ENCODE results near the gene LTBP1. TPM values are rescaled to one million over a fixed set of nuclear protein-coding genes. Genes with fewer than 3 reads are reported as not detected.

The LTBP1 gene
- total and polyA plus RNA-seq, 4 donors = 5.8 to 57.6 (median 10.2) TPM

DNA sequence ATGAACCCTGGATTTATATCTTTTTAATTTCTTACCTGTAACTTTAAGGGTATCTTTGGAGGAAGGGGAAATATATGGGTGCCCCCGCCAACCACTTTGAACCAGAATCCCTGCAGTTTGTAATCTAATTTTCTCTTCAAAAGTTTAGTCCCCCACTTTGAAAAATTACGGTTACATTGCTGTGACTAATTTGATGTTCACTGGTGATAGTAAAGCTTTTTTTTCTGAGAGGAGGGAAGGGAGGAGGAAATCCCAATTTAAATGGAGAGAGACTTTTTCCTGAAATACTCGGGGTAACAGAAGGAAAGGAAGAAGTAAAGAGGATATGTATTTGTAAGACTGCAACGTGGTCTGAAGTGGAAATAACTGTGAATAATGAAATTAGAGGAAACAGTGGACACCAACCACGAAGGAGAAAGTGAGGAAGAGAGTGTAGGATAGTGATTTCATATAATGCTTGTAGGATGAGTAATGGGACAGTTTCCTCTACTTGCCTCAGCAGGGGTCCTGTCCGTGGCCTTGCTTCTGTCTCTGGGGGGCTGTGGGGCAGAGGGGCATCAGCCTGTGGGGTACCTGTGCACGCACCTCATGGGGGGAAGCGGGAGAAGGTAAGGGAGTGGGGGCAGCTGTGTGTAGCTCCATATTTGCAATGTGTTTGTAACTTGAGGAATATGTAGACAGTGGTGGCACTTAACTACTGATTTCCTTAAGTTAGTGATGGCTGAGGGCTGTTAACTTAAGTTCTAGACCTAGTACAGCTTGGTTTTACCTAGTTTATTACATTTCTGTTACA, 161.1 kb downstream of the LTBP1 start:
- Histone ChIP-seq H3K9ac (ENCODE audit: low read depth in 1 of 2, low read length in 2 of 2) (no peak overlapping the region), H3K9me3 (ENCODE audit: control insufficient read depth in 4 of 4, low read length in 3 of 4) (no peaks in the 10 kb centered on the region), H3K4me3 (ENCODE audit: low read depth in 1 of 3, low read length in 3 of 3) (no peak overlapping the region), H3K4me1 (ENCODE audit: control insufficient read depth in 4 of 4, insufficient read depth in 4 of 4, low read length in 3 of 4) (peaks cover 0 to 2% (median 0%) of the 10 kb centered on the region in 4 donors), H3K27ac (ENCODE audit: low read depth in 1 of 2, low read length in 2 of 2) (no peak overlapping the region), H3K27me3 (ENCODE audit: control insufficient read depth in 4 of 4, insufficient read depth in 4 of 4, low read length in 3 of 4) (no peaks in the 10 kb centered on the region), H3K36me3 (ENCODE audit: control insufficient read depth in 4 of 4, insufficient read depth in 3 of 4, low read depth in 1 of 4, low read length in 3 of 4) (no peaks in the 10 kb centered on the region)
- TF ChIP-seq EGR1 (IDR thresholded peaks at IDR 0.05; ENCODE audit: low read depth in 2 of 2) (no peak), FOXA1 (IDR thresholded peaks at IDR 0.05) (no peak), HNF4A (conservative IDR thresholded peaks at IDR 0.05) (no peak), FOXA2 (IDR thresholded peaks at IDR 0.05) (no peak), YY1 (IDR thresholded peaks at IDR 0.05) (no peak), NR2F2 (IDR thresholded peaks at IDR 0.05) (no peak), RXRA (IDR thresholded peaks at IDR 0.05) (no peak), GABPA (IDR thresholded peaks at IDR 0.05 in 1 of 2, conservative IDR thresholded peaks at IDR 0.05 in 1 of 2) (no peak), JUND (IDR thresholded peaks at IDR 0.05) (no peak), HNF4G (IDR thresholded peaks at IDR 0.05) (no peak), SP1 (IDR thresholded peaks at IDR 0.05) (no peak), RAD21 (IDR thresholded peaks at IDR 0.05) (no peak)
- TF ChIP-seq, protein P1, sequence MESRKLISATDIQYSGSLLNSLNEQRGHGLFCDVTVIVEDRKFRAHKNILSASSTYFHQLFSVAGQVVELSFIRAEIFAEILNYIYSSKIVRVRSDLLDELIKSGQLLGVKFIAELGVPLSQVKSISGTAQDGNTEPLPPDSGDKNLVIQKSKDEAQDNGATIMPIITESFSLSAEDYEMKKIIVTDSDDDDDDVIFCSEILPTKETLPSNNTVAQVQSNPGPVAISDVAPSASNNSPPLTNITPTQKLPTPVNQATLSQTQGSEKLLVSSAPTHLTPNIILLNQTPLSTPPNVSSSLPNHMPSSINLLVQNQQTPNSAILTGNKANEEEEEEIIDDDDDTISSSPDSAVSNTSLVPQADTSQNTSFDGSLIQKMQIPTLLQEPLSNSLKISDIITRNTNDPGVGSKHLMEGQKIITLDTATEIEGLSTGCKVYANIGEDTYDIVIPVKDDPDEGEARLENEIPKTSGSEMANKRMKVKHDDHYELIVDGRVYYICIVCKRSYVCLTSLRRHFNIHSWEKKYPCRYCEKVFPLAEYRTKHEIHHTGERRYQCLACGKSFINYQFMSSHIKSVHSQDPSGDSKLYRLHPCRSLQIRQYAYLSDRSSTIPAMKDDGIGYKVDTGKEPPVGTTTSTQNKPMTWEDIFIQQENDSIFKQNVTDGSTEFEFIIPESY (IDR thresholded peaks at IDR 0.05) = no peak
- TF ChIP-seq, protein P2, sequence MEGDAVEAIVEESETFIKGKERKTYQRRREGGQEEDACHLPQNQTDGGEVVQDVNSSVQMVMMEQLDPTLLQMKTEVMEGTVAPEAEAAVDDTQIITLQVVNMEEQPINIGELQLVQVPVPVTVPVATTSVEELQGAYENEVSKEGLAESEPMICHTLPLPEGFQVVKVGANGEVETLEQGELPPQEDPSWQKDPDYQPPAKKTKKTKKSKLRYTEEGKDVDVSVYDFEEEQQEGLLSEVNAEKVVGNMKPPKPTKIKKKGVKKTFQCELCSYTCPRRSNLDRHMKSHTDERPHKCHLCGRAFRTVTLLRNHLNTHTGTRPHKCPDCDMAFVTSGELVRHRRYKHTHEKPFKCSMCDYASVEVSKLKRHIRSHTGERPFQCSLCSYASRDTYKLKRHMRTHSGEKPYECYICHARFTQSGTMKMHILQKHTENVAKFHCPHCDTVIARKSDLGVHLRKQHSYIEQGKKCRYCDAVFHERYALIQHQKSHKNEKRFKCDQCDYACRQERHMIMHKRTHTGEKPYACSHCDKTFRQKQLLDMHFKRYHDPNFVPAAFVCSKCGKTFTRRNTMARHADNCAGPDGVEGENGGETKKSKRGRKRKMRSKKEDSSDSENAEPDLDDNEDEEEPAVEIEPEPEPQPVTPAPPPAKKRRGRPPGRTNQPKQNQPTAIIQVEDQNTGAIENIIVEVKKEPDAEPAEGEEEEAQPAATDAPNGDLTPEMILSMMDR (IDR thresholded peaks at IDR 0.05; ENCODE audit: low read depth, low read length, missing input control) = no peak
- TF ChIP-seq, protein P3, sequence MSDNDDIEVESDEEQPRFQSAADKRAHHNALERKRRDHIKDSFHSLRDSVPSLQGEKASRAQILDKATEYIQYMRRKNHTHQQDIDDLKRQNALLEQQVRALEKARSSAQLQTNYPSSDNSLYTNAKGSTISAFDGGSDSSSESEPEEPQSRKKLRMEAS (IDR thresholded peaks at IDR 0.05) = no peak
- TF ChIP-seq, protein P4, sequence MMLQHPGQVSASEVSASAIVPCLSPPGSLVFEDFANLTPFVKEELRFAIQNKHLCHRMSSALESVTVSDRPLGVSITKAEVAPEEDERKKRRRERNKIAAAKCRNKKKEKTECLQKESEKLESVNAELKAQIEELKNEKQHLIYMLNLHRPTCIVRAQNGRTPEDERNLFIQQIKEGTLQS (IDR thresholded peaks at IDR 0.05) = no peak
- 90% methylated on average over 8 of the region's 8 CpGs for WGBS
- no peak for DNase-seq (ENCODE audit: low spot score)

DNA sequence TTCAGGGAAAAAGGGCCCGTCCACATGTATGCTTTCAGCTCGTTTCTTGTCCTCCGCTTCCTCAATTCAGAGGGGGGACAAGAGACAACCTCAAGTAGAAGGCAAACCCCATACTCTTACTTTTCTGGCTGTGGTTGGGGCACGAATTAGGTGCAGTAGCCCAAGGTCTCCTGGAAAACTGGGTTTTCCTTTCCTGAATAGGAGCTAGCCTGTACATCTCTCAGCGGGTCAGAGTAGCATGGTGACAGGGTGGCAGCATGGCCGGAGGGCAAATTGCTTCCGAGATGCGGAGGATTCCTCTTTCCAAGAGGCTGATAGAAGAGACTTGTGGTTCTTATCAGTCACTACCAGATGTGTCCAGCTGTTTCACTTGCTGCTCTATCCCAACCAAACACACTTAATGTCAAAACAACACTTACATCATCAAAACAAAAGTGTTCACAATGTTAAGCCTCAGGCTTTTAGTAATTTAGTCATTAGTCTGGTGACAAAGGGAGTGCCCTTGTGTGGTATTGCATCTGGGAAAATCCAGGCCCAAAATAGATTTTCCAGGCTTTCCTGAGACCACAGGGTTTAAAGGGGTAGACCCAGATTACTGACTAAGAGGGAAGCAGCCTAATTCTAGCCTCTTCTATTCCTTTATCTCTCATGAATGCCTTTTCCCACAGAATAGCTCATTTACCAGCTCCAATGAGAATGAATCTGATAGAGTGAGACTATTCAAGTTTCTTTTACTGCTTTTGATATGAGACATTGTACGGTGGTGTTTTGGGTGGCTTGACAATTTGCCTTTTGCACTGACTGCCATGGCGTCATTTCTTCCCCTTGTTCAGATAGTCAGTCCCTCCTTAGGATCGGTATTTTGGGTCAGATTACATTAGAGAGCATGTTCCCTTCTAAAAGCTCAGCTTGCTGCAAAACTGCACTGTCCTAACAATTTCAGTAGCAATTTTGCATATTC, 162.0 kb downstream of the LTBP1 start:
- Histone ChIP-seq H3K4me3 (ENCODE audit: low read depth in 1 of 3, low read length in 3 of 3) (no peak overlapping the region), H3K9ac (ENCODE audit: low read depth in 1 of 2, low read length in 2 of 2) (no peak overlapping the region), H3K36me3 (ENCODE audit: control insufficient read depth in 4 of 4, insufficient read depth in 3 of 4, low read depth in 1 of 4, low read length in 3 of 4) (no peaks in the 10 kb centered on the region), H3K27me3 (ENCODE audit: control insufficient read depth in 4 of 4, insufficient read depth in 4 of 4, low read length in 3 of 4) (no peaks in the 10 kb centered on the region), H3K9me3 (ENCODE audit: control insufficient read depth in 4 of 4, low read length in 3 of 4) (no peaks in the 10 kb centered on the region), H3K27ac (ENCODE audit: low read depth in 1 of 2, low read length in 2 of 2) (no peak overlapping the region), H3K4me1 (ENCODE audit: control insufficient read depth in 4 of 4, insufficient read depth in 4 of 4, low read length in 3 of 4) (peaks cover 0 to 2% (median 0%) of the 10 kb centered on the region in 4 donors)
- 83% methylated on average over 11 of the region's 11 CpGs for WGBS
- DNase-seq (ENCODE audit: low spot score) = peak; percentile 71
- TF ChIP-seq, protein P3 (IDR thresholded peaks at IDR 0.05) = no peak
- TF ChIP-seq, protein P2 (IDR thresholded peaks at IDR 0.05; ENCODE audit: low read depth, low read length, missing input control) = no peak
- TF ChIP-seq, protein P4 (IDR thresholded peaks at IDR 0.05) = no peak
- TF ChIP-seq TAF1 (conservative IDR thresholded peaks at IDR 0.05) = no peak
- no peak for TF ChIP-seq SP1 (IDR thresholded peaks at IDR 0.05)
- TF ChIP-seq NR2F2 (IDR thresholded peaks at IDR 0.05) = no peak
- no peak for TF ChIP-seq JUND (IDR thresholded peaks at IDR 0.05)
- no peak for TF ChIP-seq GABPA (IDR thresholded peaks at IDR 0.05 in 1 of 2, conservative IDR thresholded peaks at IDR 0.05 in 1 of 2)
- TF ChIP-seq, protein P5, sequence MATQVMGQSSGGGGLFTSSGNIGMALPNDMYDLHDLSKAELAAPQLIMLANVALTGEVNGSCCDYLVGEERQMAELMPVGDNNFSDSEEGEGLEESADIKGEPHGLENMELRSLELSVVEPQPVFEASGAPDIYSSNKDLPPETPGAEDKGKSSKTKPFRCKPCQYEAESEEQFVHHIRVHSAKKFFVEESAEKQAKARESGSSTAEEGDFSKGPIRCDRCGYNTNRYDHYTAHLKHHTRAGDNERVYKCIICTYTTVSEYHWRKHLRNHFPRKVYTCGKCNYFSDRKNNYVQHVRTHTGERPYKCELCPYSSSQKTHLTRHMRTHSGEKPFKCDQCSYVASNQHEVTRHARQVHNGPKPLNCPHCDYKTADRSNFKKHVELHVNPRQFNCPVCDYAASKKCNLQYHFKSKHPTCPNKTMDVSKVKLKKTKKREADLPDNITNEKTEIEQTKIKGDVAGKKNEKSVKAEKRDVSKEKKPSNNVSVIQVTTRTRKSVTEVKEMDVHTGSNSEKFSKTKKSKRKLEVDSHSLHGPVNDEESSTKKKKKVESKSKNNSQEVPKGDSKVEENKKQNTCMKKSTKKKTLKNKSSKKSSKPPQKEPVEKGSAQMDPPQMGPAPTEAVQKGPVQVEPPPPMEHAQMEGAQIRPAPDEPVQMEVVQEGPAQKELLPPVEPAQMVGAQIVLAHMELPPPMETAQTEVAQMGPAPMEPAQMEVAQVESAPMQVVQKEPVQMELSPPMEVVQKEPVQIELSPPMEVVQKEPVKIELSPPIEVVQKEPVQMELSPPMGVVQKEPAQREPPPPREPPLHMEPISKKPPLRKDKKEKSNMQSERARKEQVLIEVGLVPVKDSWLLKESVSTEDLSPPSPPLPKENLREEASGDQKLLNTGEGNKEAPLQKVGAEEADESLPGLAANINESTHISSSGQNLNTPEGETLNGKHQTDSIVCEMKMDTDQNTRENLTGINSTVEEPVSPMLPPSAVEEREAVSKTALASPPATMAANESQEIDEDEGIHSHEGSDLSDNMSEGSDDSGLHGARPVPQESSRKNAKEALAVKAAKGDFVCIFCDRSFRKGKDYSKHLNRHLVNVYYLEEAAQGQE (IDR thresholded peaks at IDR 0.05) = no peak

Measured in liver (tissue), 9 donors.